DND-41 (cell line): ENCODE measurements around the gene TNS3.

Experiments used
- EZH2 ChIP-seq: IDR thresholded peaks from 3 replicates; pipeline ENCODE4 v1.6.1; 2012; ENCODE audit warnings: borderline replicate concordance, low read depth, mild to moderate bottlenecking, moderate library complexity, low read length, inconsistent platforms; ENCODE audit not compliant: severe bottlenecking
- TF ChIP-seq, protein P1 (sequence below): IDR thresholded peaks from 2 replicates; pipeline ENCODE4 v1.5.1; 2012; ENCODE audit warnings: borderline replicate concordance, low read length, moderate library complexity, mild to moderate bottlenecking; ENCODE audit not compliant: poor library complexity, severe bottlenecking; ENCODE audit errors: extremely low read depth

- TF ChIP-seq EZH2: no peak
- TF ChIP-seq, protein P1, sequence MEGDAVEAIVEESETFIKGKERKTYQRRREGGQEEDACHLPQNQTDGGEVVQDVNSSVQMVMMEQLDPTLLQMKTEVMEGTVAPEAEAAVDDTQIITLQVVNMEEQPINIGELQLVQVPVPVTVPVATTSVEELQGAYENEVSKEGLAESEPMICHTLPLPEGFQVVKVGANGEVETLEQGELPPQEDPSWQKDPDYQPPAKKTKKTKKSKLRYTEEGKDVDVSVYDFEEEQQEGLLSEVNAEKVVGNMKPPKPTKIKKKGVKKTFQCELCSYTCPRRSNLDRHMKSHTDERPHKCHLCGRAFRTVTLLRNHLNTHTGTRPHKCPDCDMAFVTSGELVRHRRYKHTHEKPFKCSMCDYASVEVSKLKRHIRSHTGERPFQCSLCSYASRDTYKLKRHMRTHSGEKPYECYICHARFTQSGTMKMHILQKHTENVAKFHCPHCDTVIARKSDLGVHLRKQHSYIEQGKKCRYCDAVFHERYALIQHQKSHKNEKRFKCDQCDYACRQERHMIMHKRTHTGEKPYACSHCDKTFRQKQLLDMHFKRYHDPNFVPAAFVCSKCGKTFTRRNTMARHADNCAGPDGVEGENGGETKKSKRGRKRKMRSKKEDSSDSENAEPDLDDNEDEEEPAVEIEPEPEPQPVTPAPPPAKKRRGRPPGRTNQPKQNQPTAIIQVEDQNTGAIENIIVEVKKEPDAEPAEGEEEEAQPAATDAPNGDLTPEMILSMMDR: no peak
Measured at GRCh38 chr7:47271749-47272148, 310.2 kb downstream of the TNS3 start.
